GM18873 (cell line): ENCODE measurements around the gene RBM20.

Experiments
- ATAC-seq: cut with Tn5 transposase; IDR thresholded peaks from one replicate; pipeline ENCODE4 v1.9.1; 2021; ENCODE audit warnings: mild to moderate bottlenecking, moderate library complexity, moderate number of reproducible peaks; ENCODE audit not compliant: unreplicated experiment, low FRiP score

RBM20 gene

DNA sequence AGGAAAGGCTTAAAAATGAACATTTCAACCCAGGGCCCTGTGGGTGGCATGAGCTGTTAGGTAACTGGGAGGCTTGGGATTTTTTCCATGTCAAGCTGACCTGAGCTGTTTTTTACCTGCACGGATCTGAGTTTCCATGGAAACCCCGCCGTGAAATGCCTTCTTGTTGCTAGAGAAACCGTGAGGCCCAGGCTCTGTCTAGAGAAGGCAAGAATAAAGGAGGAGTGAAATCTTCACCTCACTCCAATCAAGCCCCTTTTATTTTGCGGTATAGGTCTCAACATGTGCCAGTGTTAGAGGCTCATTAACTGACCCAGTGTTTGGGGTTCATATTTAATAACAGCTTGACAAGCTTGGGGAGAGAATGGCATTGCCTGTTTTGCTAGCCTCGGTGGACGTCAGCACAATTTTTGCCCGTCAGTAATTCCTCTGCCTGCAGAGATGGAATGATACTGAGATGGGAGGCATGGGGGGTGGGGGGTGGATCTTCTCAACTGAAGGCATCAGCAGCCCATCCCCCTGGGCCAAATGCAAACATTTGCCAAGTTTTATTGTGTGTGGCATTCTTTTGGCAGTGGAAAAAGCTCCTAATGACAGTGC, 178.7 kb downstream of the RBM20 start:
- no peak for ATAC-seq

- ATAC-seq, result no peak
These were observed 180.0 kb downstream of the RBM20 start for GRCh38 chr10:110824152-110824441.

DNA sequence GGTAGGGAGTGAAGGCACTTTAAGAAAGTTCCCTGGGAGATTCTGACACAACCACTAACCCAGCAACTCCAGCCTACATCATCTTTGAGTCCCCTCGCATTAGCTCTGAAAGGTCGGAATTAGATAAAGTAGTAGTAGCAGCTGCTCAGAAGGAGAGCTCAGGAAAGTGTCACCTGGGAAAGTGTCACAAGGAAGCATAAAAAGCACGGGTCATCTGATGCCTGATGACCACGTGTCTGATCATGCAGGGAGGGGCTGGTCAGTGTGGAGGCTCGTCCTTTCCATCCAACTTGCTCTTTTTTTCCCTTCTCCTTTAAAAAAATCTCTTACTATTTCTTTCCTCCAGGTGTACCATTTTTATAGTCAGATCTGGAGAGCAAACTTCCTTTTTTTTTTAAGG, 180.5 kb downstream of the RBM20 start:
- no peak for ATAC-seq

GRCh38 chr10:110825508-110825907, 181.4 kb downstream of the RBM20 start:
- no peak for ATAC-seq

- no peak for ATAC-seq
These were observed 183.3 kb downstream of the RBM20 start for GRCh38 chr10:110827410-110827809.

- ATAC-seq, result no peak
These were observed 183.7 kb downstream of the RBM20 start for GRCh38 chr10:110827875-110828274.

GRCh38 chr10:110828525-110828924, 184.4 kb downstream of the RBM20 start:
- no peak for ATAC-seq

GRCh38 chr10:110829721-110830410, 185.7 kb downstream of the RBM20 start:
- ATAC-seq, result no peak

- no peak for ATAC-seq
These were observed 189.3 kb downstream of the RBM20 start for GRCh38 chr10:110833234-110833940.

DNA sequence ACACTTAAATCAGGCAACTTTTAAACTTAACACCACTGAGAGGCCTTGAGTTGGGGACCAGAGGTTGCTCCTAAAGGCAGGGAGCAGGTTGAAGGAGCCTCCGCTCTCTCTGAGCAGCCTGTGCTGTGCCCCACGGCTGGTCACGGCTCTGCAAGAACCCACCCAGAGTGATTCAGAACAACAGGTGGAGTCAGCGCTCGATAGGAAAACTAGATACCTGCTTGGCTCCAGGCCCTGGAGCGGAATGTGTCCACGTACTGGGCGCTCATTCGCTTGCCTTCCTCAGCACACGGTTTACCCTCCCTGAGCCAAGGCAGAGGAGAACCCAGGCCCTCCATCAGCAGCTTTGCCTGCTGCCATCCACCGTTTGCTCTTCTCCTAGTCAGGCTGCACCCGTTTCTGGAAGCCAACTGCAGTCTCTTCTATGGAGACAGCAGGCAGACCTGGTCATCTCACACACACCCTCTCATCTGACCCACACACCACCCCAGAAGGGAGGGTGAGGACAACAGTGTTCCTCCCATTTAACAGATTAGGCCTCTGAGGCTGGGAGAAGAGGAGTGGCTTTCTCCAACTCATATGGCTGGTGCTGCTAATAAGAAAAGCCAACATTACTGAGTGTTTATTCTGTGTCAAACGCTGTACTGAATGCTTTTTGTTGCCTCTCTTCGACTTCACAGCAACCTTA, 189.9 kb downstream of the RBM20 start:
- ATAC-seq, result no peak

GRCh38 chr10:110834629-110835301, 190.6 kb downstream of the RBM20 start:
- ATAC-seq, result no peak

DNA sequence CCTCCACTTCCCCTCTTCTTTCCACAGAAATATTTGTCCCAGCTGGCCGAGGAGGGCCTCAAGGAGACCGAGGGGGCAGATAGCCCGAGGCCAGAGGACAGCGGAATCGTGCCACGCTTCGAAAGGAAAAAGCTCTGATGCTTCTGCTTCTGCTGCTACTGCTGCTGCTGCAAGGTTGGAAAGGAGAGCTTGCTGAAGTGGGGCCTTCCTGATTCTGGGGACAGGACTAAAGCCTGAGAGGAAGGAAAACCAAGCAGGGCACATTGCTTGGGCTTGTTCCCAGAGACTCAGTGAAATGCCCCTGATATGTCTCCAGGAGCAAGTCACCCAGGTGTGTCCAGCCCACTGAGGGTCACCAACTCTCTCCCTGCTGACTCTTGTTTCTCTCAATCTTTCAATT, 191.7 kb downstream of the RBM20 start:
- no peak for ATAC-seq

DNA sequence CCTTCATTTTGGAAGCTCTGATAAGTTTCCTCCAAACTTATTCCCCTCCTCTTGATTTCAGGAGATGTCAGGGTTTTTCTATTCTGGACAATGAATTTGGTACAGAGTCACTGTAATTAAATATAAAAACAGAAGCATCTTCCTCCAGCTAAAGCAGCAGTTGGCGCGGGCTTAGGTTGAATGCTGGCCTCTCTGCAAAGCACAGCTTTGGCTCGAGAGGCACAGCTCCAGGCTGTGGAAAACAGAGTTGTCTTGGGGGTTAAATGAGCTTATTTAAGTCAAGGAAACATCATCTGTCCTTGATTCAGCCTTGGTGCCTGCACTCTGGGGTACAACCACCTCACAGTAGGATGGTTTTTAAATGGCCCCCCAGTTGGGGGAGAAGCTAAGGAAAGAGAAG, 192.6 kb downstream of the RBM20 start:
- no peak for ATAC-seq

DNA sequence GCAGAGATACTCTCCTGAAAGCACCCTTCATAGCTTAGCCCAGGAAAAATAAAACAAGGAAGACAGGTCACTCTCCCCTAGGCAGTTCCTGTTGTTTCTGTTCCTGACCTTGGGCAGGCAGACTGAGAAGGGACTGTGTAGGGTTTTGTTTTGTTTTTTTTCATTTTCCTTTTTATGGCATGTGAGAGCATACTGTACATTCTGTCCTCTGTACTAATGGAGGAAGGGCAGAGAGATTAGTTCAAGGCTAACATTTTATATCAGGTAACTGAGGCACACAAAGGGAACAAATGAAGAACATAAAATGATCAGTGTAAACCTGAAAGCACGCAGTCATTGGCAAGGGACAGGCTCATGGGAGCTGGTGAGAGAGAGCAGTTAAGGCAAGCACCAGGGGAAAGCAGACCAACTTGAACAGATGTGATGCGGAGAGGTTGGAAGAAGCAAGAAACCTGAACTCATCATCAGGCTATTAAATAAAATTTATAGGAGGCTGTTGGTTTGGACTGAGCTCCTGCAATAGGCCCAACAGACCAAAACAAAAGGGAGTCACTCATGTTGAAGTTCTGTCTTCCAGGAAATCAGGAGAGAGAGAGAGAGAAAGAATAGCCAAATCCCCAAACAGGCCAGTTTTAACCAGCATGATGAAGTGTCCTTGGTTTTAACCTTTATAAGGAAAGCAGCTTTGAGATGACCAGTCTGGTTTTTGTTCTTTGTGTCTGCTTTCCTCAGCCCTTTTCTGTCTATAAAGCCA, 193.5 kb downstream of the RBM20 start:
- no peak for ATAC-seq

DNA sequence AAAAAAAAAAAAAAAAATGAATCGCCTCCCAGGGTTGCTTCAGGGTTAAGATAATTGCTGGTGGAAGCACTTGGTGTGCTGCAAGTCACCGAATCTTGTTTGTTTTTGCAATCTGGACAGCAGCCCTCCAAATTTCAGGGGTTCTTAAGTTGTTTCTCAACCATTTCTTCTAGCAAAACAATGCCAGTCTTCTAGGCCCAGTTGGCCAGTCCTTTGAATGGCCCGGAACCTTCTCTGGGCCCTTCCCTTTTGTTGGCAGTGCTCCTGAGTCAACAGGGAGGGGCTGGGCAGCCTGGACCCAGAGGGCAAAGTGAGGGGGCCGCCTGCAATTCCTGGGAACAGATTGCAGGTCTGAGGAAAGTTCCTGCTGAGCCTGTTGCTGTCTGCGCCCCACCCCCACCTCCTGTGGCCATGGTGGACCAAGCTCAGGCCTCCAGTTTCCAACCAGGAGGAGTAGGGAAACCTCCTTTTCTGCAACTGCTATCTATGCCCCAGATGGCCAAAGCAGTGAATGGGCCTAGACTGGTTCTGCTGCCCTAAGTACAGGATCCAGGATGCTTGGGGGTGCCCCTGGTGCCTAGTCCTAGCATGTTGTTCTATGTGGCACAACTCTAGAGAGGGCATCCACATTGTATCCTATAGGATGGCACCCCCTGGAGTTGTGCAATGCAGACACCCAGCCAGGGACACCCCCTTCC, 196.2 kb downstream of the RBM20 start:
- no peak for ATAC-seq

DNA sequence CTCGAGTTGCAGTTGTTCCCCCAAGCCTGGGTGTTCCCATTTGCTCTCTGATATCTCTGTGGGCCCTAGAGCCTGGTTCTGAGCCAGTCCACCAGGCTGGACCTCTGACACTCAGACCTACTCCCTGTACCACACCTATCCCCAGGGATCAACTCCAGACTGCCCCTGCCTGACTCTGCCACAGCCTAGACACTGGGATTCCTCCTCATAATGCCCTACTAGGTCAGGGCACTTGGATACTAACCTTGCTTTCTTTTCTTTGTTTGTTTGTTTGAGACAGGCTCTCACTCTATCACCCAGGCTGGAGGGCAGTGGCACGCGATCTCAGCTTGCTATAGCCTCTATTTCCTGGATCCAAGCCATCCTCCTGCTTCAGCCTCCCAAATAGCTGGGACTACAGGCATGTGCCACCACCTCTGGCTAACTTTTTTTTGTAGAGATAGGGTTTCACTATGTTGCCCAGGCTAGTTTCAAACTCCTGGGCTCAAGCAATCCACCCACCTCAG, 196.8 kb downstream of the RBM20 start:
- ATAC-seq, result no peak

DNA sequence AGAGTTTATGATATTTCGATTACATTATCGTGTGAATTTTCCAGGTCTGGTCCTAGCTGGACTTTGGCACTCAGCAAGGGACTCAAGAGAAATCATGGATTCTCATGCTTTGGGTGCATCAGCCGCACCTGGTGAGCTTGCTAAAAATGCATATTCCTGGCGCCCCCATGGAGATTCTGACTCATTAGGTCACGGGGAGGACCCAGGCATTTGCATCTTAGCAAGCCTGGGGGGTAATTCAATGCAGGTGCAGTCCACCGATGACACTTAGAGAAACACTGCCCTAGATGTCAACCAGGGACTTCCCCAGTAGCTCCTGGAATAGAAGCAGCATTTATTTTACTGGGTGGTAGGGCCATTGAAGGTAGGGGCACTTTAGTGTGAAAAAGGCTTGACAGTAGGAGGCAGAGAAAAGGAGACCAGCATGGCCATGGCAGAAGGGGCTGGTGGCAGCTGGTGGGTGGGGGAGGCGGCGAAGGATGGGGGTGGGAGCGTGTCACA, 197.7 kb downstream of the RBM20 start:
- ATAC-seq, result peak; percentile 77

- ATAC-seq, result no peak
These were observed 198.3 kb downstream of the RBM20 start for GRCh38 chr10:110842326-110842904.

GRCh38 chr10:110843031-110843430, 198.9 kb downstream of the RBM20 start:
- peak; percentile 82 for ATAC-seq
